NB4 (cell line): ENCODE measurements around the gene ZNF362.

Experiments
- CTCF ChIP-seq: IDR thresholded peaks from one replicate; pipeline ENCODE4 v1.5.1; 2012; ENCODE audit warnings: low read depth, low read length
- MAX ChIP-seq: IDR thresholded peaks from 2 replicates; pipeline ENCODE4 v1.6.1; 2011; ENCODE audit warnings: low read depth, low read length
- MYC ChIP-seq: IDR thresholded peaks from 2 replicates; pipeline ENCODE4 v1.6.1; 2011; ENCODE audit warnings: low read depth, low read length
- POLR2A ChIP-seq: IDR thresholded peaks from 2 replicates; pipeline ENCODE4 v1.6.1; 2011; ENCODE audit warnings: mild to moderate bottlenecking; ENCODE audit not compliant: insufficient read length; ENCODE audit errors: extremely low read depth

- TF ChIP-seq MYC (no peak), CTCF (no peak), POLR2A (no peak), MAX (no peak)
Observed at GRCh38 chr1:33282791-33283190, 26.5 kb downstream of the ZNF362 start.
